Measurements from ENCODE around the gene BST1. TPM values are rescaled to one million over a fixed set of nuclear protein-coding genes. Genes with fewer than 3 reads are reported as not detected.

The BST1 gene
- total RNA-seq, 4 donors from 2014 or later, result 22.5 to 34.4 (median 24.5) TPM

- TF ChIP-seq CTCF (IDR thresholded peaks at IDR 0.05), result no peak
- ATAC-seq (ENCODE audit: low FRiP score), result no peak
- DNase-seq (ENCODE audit: low spot score), result no peak
Measured at GRCh38 chr4:15692602-15693001, 10.3 kb upstream of the BST1 start.

GRCh38 chr4:15694431-15694830, 8.4 kb upstream of the BST1 start:
- ATAC-seq (ENCODE audit: low FRiP score), result no peak
- DNase-seq (ENCODE audit: low spot score), result no peak
- no peak for TF ChIP-seq CTCF (IDR thresholded peaks at IDR 0.05)

GRCh38 chr4:15695240-15695699, 7.6 kb upstream of the BST1 start:
- no peak for TF ChIP-seq CTCF (IDR thresholded peaks at IDR 0.05)
- no peak for ATAC-seq (ENCODE audit: low FRiP score)
- no peak for DNase-seq (ENCODE audit: low spot score)

GRCh38 chr4:15695729-15696128, 7.1 kb upstream of the BST1 start:
- DNase-seq (ENCODE audit: low spot score), result no peak
- ATAC-seq (ENCODE audit: low FRiP score), result no peak
- no peak for TF ChIP-seq CTCF (IDR thresholded peaks at IDR 0.05)

GRCh38 chr4:15696866-15697265, 6.0 kb upstream of the BST1 start:
- no peak for ATAC-seq (ENCODE audit: low FRiP score)
- no peak for DNase-seq (ENCODE audit: low spot score)
- no peak for TF ChIP-seq CTCF (IDR thresholded peaks at IDR 0.05)

GRCh38 chr4:15703439-15703838, 574 bp downstream of the BST1 start:
- peak; percentile 25 for ATAC-seq (ENCODE audit: low FRiP score)
- DNase-seq (ENCODE audit: low spot score), result no peak
- no peak for TF ChIP-seq CTCF (IDR thresholded peaks at IDR 0.05)

- DNase-seq (ENCODE audit: low spot score) (no peak), ATAC-seq (ENCODE audit: low FRiP score) (no peak)
- TF ChIP-seq CTCF (IDR thresholded peaks at IDR 0.05), result no peak
Measured at GRCh38 chr4:15704129-15704528, 1.3 kb downstream of the BST1 start.
